ENCODE measurements around the gene SLC16A4.

DNA sequence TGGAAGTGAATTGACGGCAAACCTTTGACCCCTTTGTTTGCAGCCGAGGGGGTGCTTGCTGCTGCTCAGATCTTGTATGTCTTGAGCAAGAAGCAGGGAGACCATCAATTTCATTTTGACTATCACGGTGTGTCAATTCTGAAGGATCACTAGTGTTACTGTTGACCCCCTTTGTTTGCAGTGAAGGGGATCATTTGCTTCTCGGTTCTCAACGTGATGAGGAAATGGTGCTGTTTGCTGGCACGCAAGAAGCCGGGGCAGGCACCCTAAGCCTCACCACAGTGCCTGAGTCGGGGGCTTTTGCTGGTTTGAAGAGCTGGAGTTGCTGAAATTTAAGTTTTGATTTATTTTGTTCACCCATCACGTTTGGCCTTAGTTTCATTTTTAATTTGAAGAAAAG lies 44.1 kb downstream of the SLC16A4 start:
- TF ChIP-seq, protein P1, sequence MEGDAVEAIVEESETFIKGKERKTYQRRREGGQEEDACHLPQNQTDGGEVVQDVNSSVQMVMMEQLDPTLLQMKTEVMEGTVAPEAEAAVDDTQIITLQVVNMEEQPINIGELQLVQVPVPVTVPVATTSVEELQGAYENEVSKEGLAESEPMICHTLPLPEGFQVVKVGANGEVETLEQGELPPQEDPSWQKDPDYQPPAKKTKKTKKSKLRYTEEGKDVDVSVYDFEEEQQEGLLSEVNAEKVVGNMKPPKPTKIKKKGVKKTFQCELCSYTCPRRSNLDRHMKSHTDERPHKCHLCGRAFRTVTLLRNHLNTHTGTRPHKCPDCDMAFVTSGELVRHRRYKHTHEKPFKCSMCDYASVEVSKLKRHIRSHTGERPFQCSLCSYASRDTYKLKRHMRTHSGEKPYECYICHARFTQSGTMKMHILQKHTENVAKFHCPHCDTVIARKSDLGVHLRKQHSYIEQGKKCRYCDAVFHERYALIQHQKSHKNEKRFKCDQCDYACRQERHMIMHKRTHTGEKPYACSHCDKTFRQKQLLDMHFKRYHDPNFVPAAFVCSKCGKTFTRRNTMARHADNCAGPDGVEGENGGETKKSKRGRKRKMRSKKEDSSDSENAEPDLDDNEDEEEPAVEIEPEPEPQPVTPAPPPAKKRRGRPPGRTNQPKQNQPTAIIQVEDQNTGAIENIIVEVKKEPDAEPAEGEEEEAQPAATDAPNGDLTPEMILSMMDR (IDR thresholded peaks at IDR 0.05), result no peak
- no peak for TF ChIP-seq ESRRA (CRISPR knock-in tag; IDR thresholded peaks at IDR 0.05; ENCODE audit: borderline replicate concordance)
